GM12878 (cell line): ENCODE measurements around the gene DKC1. TPM values are rescaled to one million over a fixed set of nuclear protein-coding genes. Genes with fewer than 3 reads are reported as not detected.

Experiments
- ATAC-seq: fragments of 200-7000 bp; cut with Tn5 transposase; 3 replicates; pipeline ENCODE4 v1.9.1; 2020; ENCODE audit warnings: mild to moderate bottlenecking, moderate library complexity
- BruUV-seq: library from RNA; stranded (reverse); fragments of 400-500 nt; replicated peaks from 2 replicates; lab custom pipeline; 2021; lab: Mats Ljungman, UMichigan
- CTCF ChIA-PET: fragments of 300-600 bp; sonication (Branson Sonifier 250); formaldehyde crosslinking; extraction: SDS; loops from one replicate; lab custom pipeline; 2021; ENCODE audit warnings: inconsistent platforms; lab: Yijun Ruan, JAX
- POLR2A ChIA-PET: fragments of 350-600 bp; formaldehyde crosslinking; extraction: SDS; loops from one replicate; lab custom pipeline; 2021; ENCODE audit warnings: inconsistent platforms; lab: Charles Lee
- RAD21 ChIA-PET: fragments of 300-600 bp; sonication (Branson Sonifier 250); formaldehyde crosslinking; loops from one replicate; lab custom pipeline; 2023; ENCODE audit warnings: antibody characterized with exemption; ENCODE audit not compliant: unreplicated experiment; lab: Charles Lee
- SMC1A ChIA-PET: fragments of 300-600 bp; sonication (Branson Sonifier 250); formaldehyde crosslinking; loops from one replicate; lab custom pipeline; 2023; ENCODE audit not compliant: unreplicated experiment, uncharacterized antibody; lab: Charles Lee
- DNase-seq: peaks from one replicate; pipeline ENCODE4 v3.0.0-alpha.2; 2011; ENCODE audit warnings: low read depth, low spot score
- FAIRE-seq: peaks from 3 replicates; lab custom pipeline; 2011; peaks lifted over from hg19 to GRCh38; lab: Jason Lieb, UNC
- H2AFZ ChIP-seq: 2 replicates; pipeline ENCODE4 v1.6.0; 2011; ENCODE audit warnings: low read depth, low read length, control low read depth; ENCODE audit not compliant: control insufficient read depth
- H3K27ac ChIP-seq: 2 replicates; pipeline ENCODE4 v1.5.1; 2011; ENCODE audit warnings: control low read depth; ENCODE audit not compliant: control insufficient read depth, insufficient read depth
- H3K27me3 ChIP-seq, 2 experiments: replicated peaks in 1 of 2; 2 replicates each; pipeline versions ENCODE4 v1.6.0 to v1.6.1; 2011; ENCODE audit warnings: low read length in 1 of 2; ENCODE audit not compliant: control insufficient read depth in 2 of 2, insufficient read depth in 2 of 2
- H3K36me3 ChIP-seq, 2 experiments: 2 replicates each; pipeline ENCODE4 v1.5.1; 2011; ENCODE audit warnings: low read length in 1 of 2; ENCODE audit not compliant: control insufficient read depth in 2 of 2, insufficient read depth in 2 of 2
- H3K4me1 ChIP-seq: 2 replicates; pipeline ENCODE4 v1.6.1; 2011; ENCODE audit warnings: mild to moderate bottlenecking, low read length, moderate library complexity, mixed read lengths; ENCODE audit not compliant: control insufficient read depth, insufficient read depth
- H3K4me2 ChIP-seq: 2 replicates; pipeline ENCODE4 v1.6.0; 2011; ENCODE audit warnings: control low read depth; ENCODE audit not compliant: control insufficient read depth, insufficient read depth
- H3K4me3 ChIP-seq: fragments of 200-600 bp; sonication (generic); 2 replicates; pipeline ENCODE4 v1.5.1; 2016
- H3K79me2 ChIP-seq: 2 replicates; pipeline ENCODE4 v1.6.0; 2011; ENCODE audit warnings: low read length; ENCODE audit not compliant: control insufficient read depth, insufficient read depth
- H3K9ac ChIP-seq: 2 replicates; pipeline ENCODE4 v1.8.0; 2011; ENCODE audit warnings: low read length, control low read depth, mixed read lengths; ENCODE audit not compliant: control insufficient read depth, insufficient read depth
- H3K9me3 ChIP-seq: replicated peaks from 3 replicates; pipeline ENCODE4 v1.5.1; 2011; ENCODE audit warnings: mild to moderate bottlenecking, low read length; ENCODE audit not compliant: control insufficient read depth, insufficient read depth
- H4K20me1 ChIP-seq: 2 replicates; pipeline ENCODE4 v1.6.0; 2011; ENCODE audit not compliant: control insufficient read depth, insufficient read depth
- BCL3 ChIP-seq: IDR thresholded peaks from 2 replicates; pipeline ENCODE4 v1.6.1; 2011; ENCODE audit warnings: borderline replicate concordance, low read depth, mild to moderate bottlenecking, moderate library complexity, low read length; ENCODE audit not compliant: insufficient read depth, poor library complexity, severe bottlenecking
- BMI1 ChIP-seq: fragments of 450-650 bp; IDR thresholded peaks from 2 replicates; pipeline ENCODE4 v1.6.1; 2016; ENCODE audit warnings: mild to moderate bottlenecking, moderate library complexity, borderline replicate concordance
- CBX3 ChIP-seq: fragments of 200-600 bp; sonication (generic); IDR thresholded peaks from 2 replicates; pipeline ENCODE4 v1.6.1; 2016; ENCODE audit warnings: low read depth, borderline replicate concordance
- MTA2 ChIP-seq: fragments of 450-650 bp; IDR thresholded peaks from 2 replicates; pipeline ENCODE4 v1.6.1; 2016; ENCODE audit warnings: low read depth, mild to moderate bottlenecking, moderate library complexity
- PML ChIP-seq: IDR thresholded peaks from 2 replicates; pipeline ENCODE4 v1.6.1; 2012; ENCODE audit warnings: low read length, inconsistent platforms
- WGBS: methylation state at CpG from one replicate; pipeline ENCODE4 v1.1.6; 2016; ENCODE audit warnings: low lambda C conversion rate; ENCODE audit not compliant: insufficient replicate concordance, insufficient coverage; ENCODE audit errors: missing lambda C conversion rate; 5-methylcytosine and 5-hydroxymethylcytosine counted together
- in situ Hi-C: fragments of 300-500 bp; cut with MboI; formaldehyde crosslinking; loops from 9 replicates; pipeline ENCODE4 v1.14.3; 2018; ENCODE audit warnings: mixed read lengths
- intact Hi-C: fragments of 100-400 bp; cut with micrococcal nuclease; formaldehyde crosslinking; loops from one replicate; pipeline ENCODE4 v1.14.2; 2022; ENCODE audit not compliant: unreplicated experiment
- polyA plus RNA-seq, 11 experiments: library from polyadenylated mRNA; depleted of rRNA in 4 of 11; unstranded in 6 of 11; stranded (reverse) in 5 of 11; fragments of >200 nt; fragmentation: Nextera tagmentation in 4 of 11; fragmentation: Illumina TruSeq in 1 of 11; extraction: Ambion mirVana in 4 of 11; extraction: Trizol in 1 of 11; gene quantifications; 1 replicate in 1 of 11; 2 replicates in 10 of 11; pipeline versions ENCODE4 v1.2.1 to v1.2.3, GENCODE V29; 2011 to 2016; ENCODE audit warnings: inconsistent platforms in 2 of 11, missing spikeins in 2 of 11, low read depth in 1 of 11
- total RNA-seq, 4 experiments: library from RNA; depleted of rRNA in 3 of 4; stranded (reverse); fragments of >200 nt in 3 of 4; fragmentation: Illumina TruSeq in 1 of 4; extraction: Trizol in 1 of 4; gene quantifications; 2 replicates each; pipeline versions ENCODE4 v1.2.1 to v1.2.3, GENCODE V29; 2013 to 2021

Gene DKC1
- total and polyA plus RNA-seq, 10 of the 15 experiments (the other 5 are each of a cell fraction or from before 2014, with no cell fraction given) = 70.1 to 159 (median 116) TPM

GRCh38 chrX:154735695-154736393, 26.8 kb upstream of the DKC1 start:
- ATAC-seq (no peak), DNase-seq (no peak), FAIRE-seq (no peak)
- Histone ChIP-seq H3K36me3 (no peaks in the 10 kb centered on the region), H3K9me3 (no peaks in the 10 kb centered on the region), H4K20me1 (no peaks in the 10 kb centered on the region), H3K27ac (no peak overlapping the region), H3K4me2 (no peak overlapping the region), H3K4me1 (peaks cover 8% of the 10 kb centered on the region), H3K4me3 (no peak overlapping the region), H3K79me2 (no peaks in the 10 kb centered on the region), H2AFZ (no peak overlapping the region), H3K9ac (no peak overlapping the region), H3K27me3 (no peaks in the 10 kb centered on the region)
- SMC1A ChIA-PET = no interaction called here
- POLR2A ChIA-PET = no interaction called here
- CTCF ChIA-PET = interaction anchor here (4.8 kb wide), 1 partner anchor 13 kb away, joined by 19 read pairs; no protein-coding TSS in a partner anchor
- intact Hi-C loops = no loop called here
- BruUV-seq = no TSS peak
- RAD21 ChIA-PET = no interaction called here
- in situ Hi-C loops = loop anchor here (25.0 kb wide), 1 partner anchor 149 kb away; the partner anchor contains the start of gene CTAG1A
- 52% methylated on average over 7 of the region's 7 CpGs for WGBS
- no peak for TF ChIP-seq BMI1
- TF ChIP-seq MTA2 = no peak
- no peak for TF ChIP-seq CBX3

GRCh38 chrX:154737136-154737535, 25.5 kb upstream of the DKC1 start:
- H3K9me3 ChIP-seq = no peaks in the 10 kb centered on the region
- in situ Hi-C loops = loop anchor here (25.0 kb wide), 1 partner anchor 150 kb away; the partner anchor contains the start of gene CTAG1A
- no peak overlapping the region for H3K4me2 ChIP-seq
- no peaks in the 10 kb centered on the region for H4K20me1 ChIP-seq
- no peaks in the 10 kb centered on the region for H3K27me3 ChIP-seq
- RAD21 ChIA-PET = no interaction called here
- no peaks in the 10 kb centered on the region for H3K79me2 ChIP-seq
- no peak overlapping the region for H3K4me3 ChIP-seq
- FAIRE-seq (no peak), DNase-seq (no peak), ATAC-seq (no peak)
- H2AFZ ChIP-seq = no peak overlapping the region
- intact Hi-C loops = no loop called here
- TF ChIP-seq BCL3 (no peak), PML (no peak)
- no peaks in the 10 kb centered on the region for H3K36me3 ChIP-seq
- H3K4me1 ChIP-seq = peaks cover 8% of the 10 kb centered on the region
- BruUV-seq = no TSS peak
- no peak overlapping the region for H3K27ac ChIP-seq
- CTCF ChIA-PET = no interaction called here
- H3K9ac ChIP-seq = no peak overlapping the region
- POLR2A ChIA-PET = no interaction called here
- 54% methylated on average over 5 of the region's 5 CpGs for WGBS
- SMC1A ChIA-PET = no interaction called here
